Measurements from ENCODE around the gene POLH. TPM values are rescaled to one million over a fixed set of nuclear protein-coding genes. Genes with fewer than 3 reads are reported as not detected.
A peak's percentile ranks its signal among the peaks of the same experiment; 100 is the strongest.

POLH gene
- total and polyA plus RNA-seq, 9 of the 15 experiments (the other 6 are each of a cell fraction or from before 2014, with no cell fraction given): 5.8 to 31.6 (median 20.6) TPM

- no peak for TF ChIP-seq ZNF551 (CRISPR knock-in tag; IDR thresholded peaks at IDR 0.05)
- TF ChIP-seq SP1 (CRISPR knock-in tag; IDR thresholded peaks at IDR 0.05): peak; percentile 60; the same call in 1 of the 2 replicates
- no peak for TF ChIP-seq ARID4B (CRISPR knock-in tag; IDR thresholded peaks at IDR 0.05)
- TF ChIP-seq TARDBP (IDR thresholded peaks at IDR 0.05): 0 out of 2 replicates have a peak, but pooled peaks have one; percentile 34
- peak; percentile 41; the same call in 1 of the 2 replicates for TF ChIP-seq CTBP1 (IDR thresholded peaks at IDR 0.05; ENCODE audit: borderline replicate concordance)
- 0 out of 2 replicates have a peak, but pooled peaks have one; percentile 54 for TF ChIP-seq KAT7 (CRISPR knock-in tag; IDR thresholded peaks at IDR 0.05; ENCODE audit: borderline replicate concordance)
- 0 out of 2 replicates have a peak, but pooled peaks have one; percentile 4 for TF ChIP-seq CEBPG (CRISPR knock-in tag; IDR thresholded peaks at IDR 0.05)
- 0 out of 4 replicates have a peak, but pooled peaks of 1 of the 2 experiments have one; percentile 34 for TF ChIP-seq CEBPG (tag; conservative IDR thresholded peaks at IDR 0.05 in 1 of 2, IDR thresholded peaks at IDR 0.05 in 1 of 2)
- peak; percentile 24 for TF ChIP-seq ZFP36 (IDR thresholded peaks at IDR 0.05; ENCODE audit: low read depth, low read length, partially characterized antibody)
- TF ChIP-seq, protein P1, sequence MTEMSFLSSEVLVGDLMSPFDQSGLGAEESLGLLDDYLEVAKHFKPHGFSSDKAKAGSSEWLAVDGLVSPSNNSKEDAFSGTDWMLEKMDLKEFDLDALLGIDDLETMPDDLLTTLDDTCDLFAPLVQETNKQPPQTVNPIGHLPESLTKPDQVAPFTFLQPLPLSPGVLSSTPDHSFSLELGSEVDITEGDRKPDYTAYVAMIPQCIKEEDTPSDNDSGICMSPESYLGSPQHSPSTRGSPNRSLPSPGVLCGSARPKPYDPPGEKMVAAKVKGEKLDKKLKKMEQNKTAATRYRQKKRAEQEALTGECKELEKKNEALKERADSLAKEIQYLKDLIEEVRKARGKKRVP (CRISPR knock-in tag; IDR thresholded peaks at IDR 0.05): 0 out of 2 replicates have a peak, but pooled peaks have one; percentile 2
- TF ChIP-seq MTA3 (IDR thresholded peaks at IDR 0.05; ENCODE audit: borderline replicate concordance): 0 out of 2 replicates have a peak, but pooled peaks have one; percentile 37
- TF ChIP-seq CC2D1A (IDR thresholded peaks at IDR 0.05): peak; percentile 56; the same call in 1 of the 2 replicates
- 0 out of 2 replicates have a peak, but pooled peaks have one; percentile 38 for TF ChIP-seq ZNF212 (CRISPR knock-in tag; IDR thresholded peaks at IDR 0.05)
- no peak for TF ChIP-seq L3MBTL2 (IDR thresholded peaks at IDR 0.05)
- TF ChIP-seq SMC3 (conservative IDR thresholded peaks at IDR 0.05; ENCODE audit: insufficient read depth, low read depth, low read length): peak; percentile 63; the same call in 1 of the 2 replicates
- TF ChIP-seq ATF7 (IDR thresholded peaks at IDR 0.05): peak; percentile 31; the same call in 1 of the 2 replicates
- TF ChIP-seq, protein P2, sequence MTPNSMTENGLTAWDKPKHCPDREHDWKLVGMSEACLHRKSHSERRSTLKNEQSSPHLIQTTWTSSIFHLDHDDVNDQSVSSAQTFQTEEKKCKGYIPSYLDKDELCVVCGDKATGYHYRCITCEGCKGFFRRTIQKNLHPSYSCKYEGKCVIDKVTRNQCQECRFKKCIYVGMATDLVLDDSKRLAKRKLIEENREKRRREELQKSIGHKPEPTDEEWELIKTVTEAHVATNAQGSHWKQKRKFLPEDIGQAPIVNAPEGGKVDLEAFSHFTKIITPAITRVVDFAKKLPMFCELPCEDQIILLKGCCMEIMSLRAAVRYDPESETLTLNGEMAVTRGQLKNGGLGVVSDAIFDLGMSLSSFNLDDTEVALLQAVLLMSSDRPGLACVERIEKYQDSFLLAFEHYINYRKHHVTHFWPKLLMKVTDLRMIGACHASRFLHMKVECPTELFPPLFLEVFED (CRISPR knock-in tag; conservative IDR thresholded peaks at IDR 0.05): 0 out of 2 replicates have a peak, but pooled peaks have one; percentile 14
- no peak for TF ChIP-seq STAT5A (IDR thresholded peaks at IDR 0.05; ENCODE audit: borderline replicate concordance, low read length)
- 0 out of 2 replicates have a peak, but pooled peaks have one; percentile 22 for TF ChIP-seq SMAD4 (CRISPR knock-in tag; conservative IDR thresholded peaks at IDR 0.05)
- peak; percentile 14; the same call in 1 of the 2 replicates for TF ChIP-seq PML (IDR thresholded peaks at IDR 0.05; ENCODE audit: low read length)
- peak; percentile 82 for TF ChIP-seq XRCC5 (IDR thresholded peaks at IDR 0.05; ENCODE audit: low read depth, low read length)
- TF ChIP-seq MCM3 (IDR thresholded peaks at IDR 0.05): no peak
- peak; percentile 18; the same call in 1 of the 2 replicates for TF ChIP-seq NFIC (IDR thresholded peaks at IDR 0.05)
- peak in 1 of 2 experiments; percentile 7; a peak in 1 of 4 replicates for TF ChIP-seq MAZ (CRISPR knock-in tag; conservative IDR thresholded peaks at IDR 0.05 in 1 of 2, IDR thresholded peaks at IDR 0.05 in 1 of 2)
Observed at GRCh38 chr6:43608310-43608763, 32.4 kb downstream of the POLH start (continued).
